Smooth muscle cell (in vitro differentiated cells): ENCODE results near the gene ATG4A. TPM values are rescaled to one million over a fixed set of nuclear protein-coding genes. Genes with fewer than 3 reads are reported as not detected.

Experiments
- DNase-seq: peaks from one replicate; lab custom pipeline; 2025; ENCODE audit not compliant: unreplicated experiment; lab: John Stamatoyannopoulos, UW
- H2AFZ ChIP-seq: fragments of 200-600 bp; sonication (generic); 2 replicates; pipeline ENCODE4 v1.6.0; 2016; ENCODE audit warnings: antibody characterized with exemption, low read depth, mild to moderate bottlenecking
- H3F3A ChIP-seq: fragments of 200-600 bp; sonication (generic); 2 replicates; pipeline ENCODE4 v1.6.0; 2017; ENCODE audit warnings: antibody characterized with exemption, low read depth
- H3K27ac ChIP-seq: fragments of 200-600 bp; sonication (generic); 2 replicates; pipeline ENCODE4 v1.5.1; 2016; ENCODE audit warnings: low read depth, mild to moderate bottlenecking
- H3K27me3 ChIP-seq: fragments of 200-600 bp; sonication (generic); 2 replicates; pipeline ENCODE4 v1.6.1; 2016; ENCODE audit warnings: low read depth, mild to moderate bottlenecking
- H3K36me3 ChIP-seq: fragments of 200-600 bp; sonication (generic); 2 replicates; pipeline ENCODE4 v1.5.1; 2016; ENCODE audit warnings: low read depth
- H3K4me1 ChIP-seq: fragments of 200-600 bp; sonication (generic); 2 replicates; pipeline ENCODE4 v1.5.1; 2016; ENCODE audit warnings: low read depth
- H3K4me2 ChIP-seq: fragments of 200-600 bp; sonication (generic); 2 replicates; pipeline ENCODE4 v1.6.0; 2016; ENCODE audit warnings: mild to moderate bottlenecking
- H3K4me3 ChIP-seq: fragments of 200-600 bp; sonication (generic); 2 replicates; pipeline ENCODE4 v1.5.1; 2016; ENCODE audit warnings: mild to moderate bottlenecking
- H3K79me2 ChIP-seq: fragments of 200-600 bp; sonication (generic); 2 replicates; pipeline ENCODE4 v1.6.0; 2016; ENCODE audit warnings: low read depth, mild to moderate bottlenecking
- H3K9ac ChIP-seq: fragments of 200-600 bp; sonication (generic); 2 replicates; pipeline ENCODE4 v1.6.0; 2016; ENCODE audit warnings: low read depth
- H3K9me3 ChIP-seq: fragments of 200-600 bp; sonication (generic); replicated peaks from 2 replicates; pipeline ENCODE4 v1.5.1; 2016; ENCODE audit warnings: low read depth
- H4K20me1 ChIP-seq: fragments of 200-600 bp; sonication (generic); 2 replicates; pipeline ENCODE4 v1.6.0; 2016; ENCODE audit warnings: low read depth
- CTCF ChIP-seq: fragments of 200-600 bp; sonication (generic); IDR thresholded peaks from 2 replicates; pipeline ENCODE4 v1.5.1; 2017; ENCODE audit warnings: borderline replicate concordance, mild to moderate bottlenecking, antibody characterized with exemption; ENCODE audit not compliant: insufficient read depth, poor library complexity, severe bottlenecking
- WGBS: methylation state at CpG from one replicate; pipeline ENCODE4 v1.1.7; 2016; ENCODE audit warnings: low lambda C conversion rate; 5-methylcytosine and 5-hydroxymethylcytosine counted together
- polyA plus RNA-seq: library from polyadenylated mRNA; unstranded; fragments of >200 nt; fragmentation: Nextera tagmentation; extraction: Ambion mirVana; gene quantifications from 2 replicates; pipeline ENCODE4 v1.2.1, GENCODE V29; 2016
- total RNA-seq: library from RNA; depleted of rRNA; stranded (reverse); fragments of >200 nt; gene quantifications from 2 replicates; pipeline ENCODE4 v1.2.3, GENCODE V29; 2014

Gene ATG4A
- total and polyA plus RNA-seq, 2 experiments from 2014 or later: 14.0 to 14.3 TPM

GRCh38 chrX:108173874-108174273, 82.3 kb downstream of the ATG4A start:
- no peak overlapping the region for H3K9ac ChIP-seq
- no peak overlapping the region for H3K4me3 ChIP-seq
- no peaks in the 10 kb centered on the region for H3K9me3 ChIP-seq
- no peaks in the 10 kb centered on the region for H4K20me1 ChIP-seq
- TF ChIP-seq CTCF: no peak
- no peak overlapping the region for H3K27ac ChIP-seq
- H3K36me3 ChIP-seq: no peaks in the 10 kb centered on the region
- DNase-seq: no peak
- no peak overlapping the region for H3K4me2 ChIP-seq
- no peaks in the 10 kb centered on the region for H3K79me2 ChIP-seq
- H2AFZ ChIP-seq: no peak overlapping the region
- WGBS: 52% methylated on average over 3 of the region's 3 CpGs
- no peaks in the 10 kb centered on the region for H3K27me3 ChIP-seq
- peaks cover 5% of the 10 kb centered on the region for H3K4me1 ChIP-seq
- H3F3A ChIP-seq: no peaks in the 10 kb centered on the region

GRCh38 chrX:108177351-108178142, 86.0 kb downstream of the ATG4A start:
- peaks cover 5% of the 10 kb centered on the region for H3K4me1 ChIP-seq
- H3K9me3 ChIP-seq: no peaks in the 10 kb centered on the region
- H4K20me1 ChIP-seq: no peaks in the 10 kb centered on the region
- no peak overlapping the region for H2AFZ ChIP-seq
- no peaks in the 10 kb centered on the region for H3K79me2 ChIP-seq
- H3F3A ChIP-seq: no peaks in the 10 kb centered on the region
- no peak for TF ChIP-seq CTCF
- no peak overlapping the region for H3K4me2 ChIP-seq
- no peaks in the 10 kb centered on the region for H3K36me3 ChIP-seq
- no peak overlapping the region for H3K27ac ChIP-seq
- DNase-seq: no peak
- no peak overlapping the region for H3K4me3 ChIP-seq
- H3K27me3 ChIP-seq: no peaks in the 10 kb centered on the region
- no peak overlapping the region for H3K9ac ChIP-seq
- WGBS: 78% methylated on average over 8 of the region's 8 CpGs

GRCh38 chrX:108178143-108178498, 86.5 kb downstream of the ATG4A start:
- no peak for TF ChIP-seq CTCF
- H3F3A ChIP-seq: no peaks in the 10 kb centered on the region
- peaks cover 5% of the 10 kb centered on the region for H3K4me1 ChIP-seq
- WGBS: 77% methylated on average over 7 of the region's 7 CpGs
- no peaks in the 10 kb centered on the region for H3K27me3 ChIP-seq
- no peak overlapping the region for H3K27ac ChIP-seq
- DNase-seq: no peak
- H4K20me1 ChIP-seq: no peaks in the 10 kb centered on the region
- H3K4me2 ChIP-seq: no peak overlapping the region
- no peak overlapping the region for H3K4me3 ChIP-seq
- no peak overlapping the region for H2AFZ ChIP-seq
- no peaks in the 10 kb centered on the region for H3K79me2 ChIP-seq
- H3K36me3 ChIP-seq: no peaks in the 10 kb centered on the region
- H3K9me3 ChIP-seq: no peaks in the 10 kb centered on the region
- H3K9ac ChIP-seq: no peak overlapping the region

GRCh38 chrX:108186811-108187210, 95.2 kb downstream of the ATG4A start:
- no peaks in the 10 kb centered on the region for H3K79me2 ChIP-seq

More at GRCh38 chrX:108186811-108187210, 95.2 kb downstream of the ATG4A start:
- Histone ChIP-seq H3K9ac (no peak overlapping the region), H3K4me3 (no peak overlapping the region), H3F3A (no peaks in the 10 kb centered on the region), H2AFZ (no peak overlapping the region), H3K9me3 (no peaks in the 10 kb centered on the region), H3K36me3 (no peaks in the 10 kb centered on the region), H3K4me1 (no peaks in the 10 kb centered on the region), H3K27me3 (no peaks in the 10 kb centered on the region), H4K20me1 (no peaks in the 10 kb centered on the region), H3K4me2 (no peak overlapping the region), H3K27ac (peak overlapping the region; percentile 9)
- no peak for TF ChIP-seq CTCF
- DNase-seq: no peak
- 25% methylated on average over 4 of the region's 4 CpGs for WGBS
